Measurements from ENCODE around the gene SLC6A7.

The SLC6A7 gene

DNA sequence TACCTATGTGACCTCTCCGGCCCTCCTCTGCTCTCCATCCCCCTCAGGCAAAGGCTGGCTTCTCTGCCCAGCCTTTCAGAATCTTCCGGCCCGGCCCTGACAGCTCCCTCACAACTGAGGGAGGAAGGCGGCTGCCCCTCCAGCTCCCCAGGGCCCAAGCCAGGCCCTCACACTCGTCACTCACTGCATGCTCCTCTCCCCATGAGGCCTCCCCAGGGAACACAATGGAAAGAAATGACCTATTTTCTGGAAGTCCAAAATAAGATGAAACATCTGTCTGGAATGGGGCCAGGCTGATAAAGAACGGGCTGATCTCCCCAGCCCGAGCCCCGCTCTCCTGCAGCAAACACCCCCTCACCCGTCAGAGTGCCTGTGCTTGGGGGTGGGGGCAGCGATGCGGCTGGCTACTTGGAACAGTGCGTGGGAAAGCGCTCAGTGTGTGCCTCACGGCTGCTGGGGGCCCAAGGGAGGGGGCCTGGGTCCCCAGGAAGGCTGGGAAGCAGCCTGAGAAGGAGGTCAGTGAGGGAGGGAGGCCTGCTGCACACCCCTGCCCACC lies 45.5 kb upstream of the SLC6A7 start:
- TF ChIP-seq, protein P1, sequence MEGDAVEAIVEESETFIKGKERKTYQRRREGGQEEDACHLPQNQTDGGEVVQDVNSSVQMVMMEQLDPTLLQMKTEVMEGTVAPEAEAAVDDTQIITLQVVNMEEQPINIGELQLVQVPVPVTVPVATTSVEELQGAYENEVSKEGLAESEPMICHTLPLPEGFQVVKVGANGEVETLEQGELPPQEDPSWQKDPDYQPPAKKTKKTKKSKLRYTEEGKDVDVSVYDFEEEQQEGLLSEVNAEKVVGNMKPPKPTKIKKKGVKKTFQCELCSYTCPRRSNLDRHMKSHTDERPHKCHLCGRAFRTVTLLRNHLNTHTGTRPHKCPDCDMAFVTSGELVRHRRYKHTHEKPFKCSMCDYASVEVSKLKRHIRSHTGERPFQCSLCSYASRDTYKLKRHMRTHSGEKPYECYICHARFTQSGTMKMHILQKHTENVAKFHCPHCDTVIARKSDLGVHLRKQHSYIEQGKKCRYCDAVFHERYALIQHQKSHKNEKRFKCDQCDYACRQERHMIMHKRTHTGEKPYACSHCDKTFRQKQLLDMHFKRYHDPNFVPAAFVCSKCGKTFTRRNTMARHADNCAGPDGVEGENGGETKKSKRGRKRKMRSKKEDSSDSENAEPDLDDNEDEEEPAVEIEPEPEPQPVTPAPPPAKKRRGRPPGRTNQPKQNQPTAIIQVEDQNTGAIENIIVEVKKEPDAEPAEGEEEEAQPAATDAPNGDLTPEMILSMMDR (conservative IDR thresholded peaks at IDR 0.05; ENCODE audit: low read depth, low read length) = no peak
- no peak for DNase-seq (ENCODE audit: low read depth)
- no peak overlapping the region for H3K4me3 ChIP-seq (ENCODE audit: low read length)

DNA sequence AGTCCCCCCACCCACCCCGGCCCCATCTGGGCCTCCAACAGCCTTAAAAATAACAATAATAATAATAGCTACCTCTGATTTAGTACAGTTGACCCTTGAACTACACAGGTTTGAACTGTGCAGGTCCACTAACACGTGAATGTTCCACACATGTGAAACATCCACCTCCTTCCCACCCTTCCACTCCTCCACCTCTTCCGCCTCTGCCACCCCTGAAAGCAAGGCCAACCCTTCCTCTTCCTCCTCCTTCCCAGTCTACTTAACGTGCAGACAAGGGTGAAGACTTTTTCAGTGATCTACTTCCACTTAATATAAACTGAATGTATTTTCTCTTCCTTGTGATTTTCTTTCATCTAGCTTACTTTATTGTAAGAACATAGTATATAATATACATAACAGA lies 45.0 kb upstream of the SLC6A7 start:
- no peak overlapping the region for H3K4me3 ChIP-seq (ENCODE audit: low read length)
- TF ChIP-seq, protein P1 (conservative IDR thresholded peaks at IDR 0.05; ENCODE audit: low read depth, low read length) = no peak
- DNase-seq (ENCODE audit: low read depth) = no peak

DNA sequence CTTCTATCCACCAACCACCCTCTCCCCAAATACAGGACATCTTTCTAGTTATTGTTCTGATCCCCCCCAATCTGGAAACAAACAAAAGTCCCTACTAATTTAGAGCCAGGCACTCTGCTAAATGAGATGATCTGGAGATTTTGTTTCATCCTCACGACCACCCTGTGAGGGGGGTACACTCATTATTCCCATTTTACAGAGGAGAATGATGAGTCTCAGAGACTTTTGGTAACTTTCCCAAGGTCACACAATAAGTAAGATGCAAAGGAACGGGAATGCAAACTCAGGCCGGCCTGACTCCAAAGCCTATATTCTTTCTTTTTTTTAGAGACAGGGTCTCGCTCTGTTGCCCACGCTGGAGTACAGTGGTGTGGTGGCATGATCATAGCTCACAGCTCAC lies 43.6 kb upstream of the SLC6A7 start:
- no peak overlapping the region for H3K4me3 ChIP-seq (ENCODE audit: low read length)
- TF ChIP-seq, protein P1 (conservative IDR thresholded peaks at IDR 0.05; ENCODE audit: low read depth, low read length) = no peak
- no peak for DNase-seq (ENCODE audit: low read depth)

DNA sequence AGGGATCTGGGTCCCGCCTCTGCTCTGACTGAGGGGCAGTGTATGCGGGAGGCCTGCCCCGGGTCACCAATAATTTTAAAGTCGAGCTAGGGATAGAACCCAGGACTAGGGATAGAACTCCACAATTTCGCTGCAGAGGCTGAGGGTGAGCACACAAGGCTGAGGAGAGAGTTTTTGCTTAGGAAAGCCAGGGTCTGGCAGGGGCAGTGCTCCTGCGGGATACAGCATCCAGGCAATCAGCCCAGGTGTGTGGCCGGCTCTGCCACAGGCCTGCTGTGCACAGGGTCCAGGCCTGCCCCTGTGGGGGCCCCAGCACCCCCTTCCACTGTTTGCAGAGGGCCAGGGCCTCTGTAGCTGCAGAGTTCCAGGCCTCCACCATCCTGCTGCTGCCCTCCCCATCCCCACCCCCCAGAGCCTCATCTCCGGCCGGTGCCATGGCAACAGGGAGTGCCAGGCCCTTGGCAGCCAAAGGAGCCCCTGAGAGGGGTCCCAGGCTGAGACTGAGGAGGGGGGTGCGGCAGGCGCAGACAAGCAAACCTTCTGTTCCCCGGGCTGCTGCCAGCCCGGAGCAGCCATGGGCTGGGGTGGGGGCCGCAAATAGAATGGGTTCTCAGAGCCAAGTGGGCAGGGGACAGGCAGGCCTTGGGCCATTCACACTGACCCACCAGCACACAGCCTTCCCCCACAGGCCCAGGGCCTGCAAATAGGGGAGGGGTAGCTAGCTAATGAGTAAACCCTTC lies 42.8 kb upstream of the SLC6A7 start:
- no peak overlapping the region for H3K4me3 ChIP-seq (ENCODE audit: low read length)
- no peak for DNase-seq (ENCODE audit: low read depth)
- TF ChIP-seq, protein P1 (conservative IDR thresholded peaks at IDR 0.05; ENCODE audit: low read depth, low read length) = no peak

DNA sequence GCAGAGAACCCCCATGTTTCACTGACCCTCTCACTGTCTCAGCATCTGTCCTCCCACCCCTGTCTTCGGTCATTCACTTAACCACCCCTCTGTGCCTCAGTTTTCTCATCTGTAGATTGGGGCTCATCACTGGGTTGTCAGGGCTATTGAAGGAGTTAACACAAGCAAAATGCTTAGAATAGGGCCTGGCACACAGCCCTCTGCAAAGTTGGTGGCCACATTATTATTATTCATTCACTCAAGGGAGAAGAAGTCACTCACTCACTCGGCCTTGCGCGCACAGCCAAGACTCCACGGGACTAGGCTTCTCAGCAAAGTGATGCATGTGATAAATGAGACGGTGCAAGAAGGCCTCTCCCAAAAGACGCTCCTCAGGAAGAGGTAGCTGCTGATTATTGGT lies 42.2 kb upstream of the SLC6A7 start:
- no peak for DNase-seq (ENCODE audit: low read depth)
- TF ChIP-seq, protein P1 (conservative IDR thresholded peaks at IDR 0.05; ENCODE audit: low read depth, low read length) = no peak
- H3K4me3 ChIP-seq (ENCODE audit: low read length) = no peak overlapping the region

DNA sequence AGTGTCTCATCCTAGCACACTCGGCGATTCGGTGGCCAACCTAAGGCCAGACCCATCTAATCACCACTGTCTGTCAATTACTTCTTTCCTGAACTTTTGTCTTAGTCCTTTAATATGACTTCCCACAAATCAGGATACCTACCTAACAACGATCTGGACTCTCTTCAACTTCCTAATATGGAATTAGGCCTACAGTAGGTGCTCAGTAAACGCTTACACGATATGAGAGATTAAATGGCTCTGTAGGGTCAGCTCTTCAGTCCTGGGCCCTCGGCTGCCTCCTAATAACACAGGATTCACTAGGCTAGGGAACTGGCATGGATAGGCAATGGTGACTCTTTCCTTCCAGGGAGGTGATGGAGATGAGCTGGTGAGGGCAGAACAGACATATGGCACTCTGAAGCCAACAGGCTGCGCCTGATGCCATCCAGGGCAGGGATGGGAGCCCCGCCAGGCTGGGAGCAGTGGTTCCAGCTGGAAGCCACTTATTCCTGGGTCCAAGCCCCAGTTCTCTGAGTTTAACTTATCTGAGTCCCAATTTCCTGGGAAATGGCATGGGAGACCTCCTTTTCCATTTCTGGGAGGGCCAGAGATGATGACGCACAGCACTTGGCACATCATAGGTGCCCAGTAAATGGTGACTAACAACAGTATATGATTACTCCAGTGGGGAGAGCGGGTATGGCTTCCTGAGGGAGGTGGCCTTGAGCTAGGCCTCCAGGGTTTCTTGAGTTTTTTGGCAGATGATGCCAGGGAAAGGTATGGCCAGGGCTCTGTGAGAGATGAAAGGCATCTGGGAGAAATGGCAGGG lies 41.5 kb upstream of the SLC6A7 start:
- H3K4me3 ChIP-seq (ENCODE audit: low read length) = no peak overlapping the region
- TF ChIP-seq, protein P1 (conservative IDR thresholded peaks at IDR 0.05; ENCODE audit: low read depth, low read length) = no peak
- no peak for DNase-seq (ENCODE audit: low read depth)

All from retinal pigment epithelial cell (primary cell).